ENCODE results near the gene RHBDL1.
A peak's percentile ranks its signal among the peaks of the same experiment; 100 is the strongest.

The RHBDL1 gene

GRCh38 chr16:667113-667779 is 8.2 kb upstream of the RHBDL1 start:
- Histone ChIP-seq H3K4me3 (peak overlapping the region; percentile 96), H3K27ac (peak overlapping the region; percentile 77 to 96)
- DNase-seq (ENCODE audit: low spot score), result no peak
- TF ChIP-seq CTCF (IDR thresholded peaks at IDR 0.05), result no peak

- DNase-seq (ENCODE audit: low spot score), result peak; percentile 94
- Histone ChIP-seq H3K27ac (peak within 1 kb of the TSS; percentile 77 to 96), H3K4me3 (peak within 1 kb of the TSS; percentile 96)
- TF ChIP-seq CTCF (IDR thresholded peaks at IDR 0.05), result peak; percentile 90
Observed at GRCh38 chr16:667780-668518, 7.5 kb upstream of the RHBDL1 start, which contains the start of gene RHOT2. Gene RHOT2 (plus strand): TSS chr16:668132. CDS start chr16:668200, 68 bp downstream.

- Histone ChIP-seq H3K4me3 (peak overlapping the region; percentile 96), H3K27ac (peak overlapping the region; percentile 77 to 96)
- TF ChIP-seq CTCF (IDR thresholded peaks at IDR 0.05), result no peak
- DNase-seq (ENCODE audit: low spot score), result no peak
Observed at GRCh38 chr16:668519-669171, 6.8 kb upstream of the RHBDL1 start.

GRCh38 chr16:669666-670065 is 5.8 kb upstream of the RHBDL1 start:
- H3K27ac ChIP-seq, result no peak overlapping the region
- no peak for TF ChIP-seq CTCF (IDR thresholded peaks at IDR 0.05)
- DNase-seq (ENCODE audit: low spot score), result no peak
- H3K4me3 ChIP-seq, result no peak overlapping the region

GRCh38 chr16:670485-671352 is 4.8 kb upstream of the RHBDL1 start:
- TF ChIP-seq CTCF (IDR thresholded peaks at IDR 0.05), result no peak
- no peak overlapping the region for H3K27ac ChIP-seq
- DNase-seq (ENCODE audit: low spot score), result no peak
- no peak overlapping the region for H3K4me3 ChIP-seq

GRCh38 chr16:671353-672131 is 3.9 kb upstream of the RHBDL1 start:
- Histone ChIP-seq H3K4me3 (no peak overlapping the region), H3K27ac (no peak overlapping the region)
- no peak for DNase-seq (ENCODE audit: low spot score)
- TF ChIP-seq CTCF (IDR thresholded peaks at IDR 0.05), result no peak
